ENCODE results near the gene AGBL1.

- no peak for TF ChIP-seq CTCF (IDR thresholded peaks at IDR 0.05; ENCODE audit: insufficient read depth, low read length, poor library complexity, severe bottlenecking)
- no peak for TF ChIP-seq EZH2phosphoT487 (conservative IDR thresholded peaks at IDR 0.05; ENCODE audit: low read length)
These were observed 479.0 kb downstream of the AGBL1 start for GRCh38 chr15:86558686-86559085.

Measured in SU-DHL-6 (cell line).